ENCODE results near the gene ZPBP2.

ZPBP2 gene

GRCh38 chr17:39836117-39836516 is 31.9 kb upstream of the ZPBP2 start:
- ChIA-PET CTCF (no interaction called here), POLR2A (ENCODE audit: low non-redundant PET) (no interaction called here)
- TF ChIP-seq CTCF (conservative IDR thresholded peaks at IDR 0.05; ENCODE audit: low read depth) = no peak
- DNase-seq (ENCODE audit: low spot score) = no peak
- H3K27ac ChIP-seq = no peak overlapping the region

GRCh38 chr17:39838057-39838456 is 29.9 kb upstream of the ZPBP2 start:
- CTCF ChIA-PET = interaction anchor here (0.6 kb wide), 1 partner anchor 26 kb away, joined by 3 read pairs; the partner anchor contains the start of gene IKZF3
- H3K27ac ChIP-seq = no peak overlapping the region
- TF ChIP-seq CTCF (conservative IDR thresholded peaks at IDR 0.05; ENCODE audit: low read depth) = no peak
- POLR2A ChIA-PET (ENCODE audit: low non-redundant PET) = no interaction called here
- DNase-seq (ENCODE audit: low spot score) = no peak

DNA sequence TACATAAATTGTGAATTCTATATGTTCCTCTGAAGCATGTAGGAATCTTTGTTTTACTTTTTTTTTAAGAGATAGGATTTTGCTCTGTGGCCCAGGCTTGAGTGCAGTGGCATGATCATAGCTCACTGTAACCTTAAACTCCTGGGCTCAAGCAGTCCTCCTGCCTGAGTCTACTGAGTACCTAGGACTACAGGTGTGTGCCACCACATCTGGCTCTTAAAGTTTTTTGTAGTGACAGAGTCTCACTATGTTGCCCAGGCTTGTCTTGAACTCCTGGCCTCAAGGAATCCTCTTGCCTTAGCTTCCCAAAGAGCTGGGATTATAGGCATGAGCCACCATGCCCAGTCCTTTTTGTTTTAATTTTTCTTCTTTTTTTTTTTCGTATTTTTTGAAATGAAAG is 29.2 kb upstream of the ZPBP2 start:
- DNase-seq (ENCODE audit: low spot score) = no peak
- ChIA-PET CTCF (no interaction called here), POLR2A (ENCODE audit: low non-redundant PET) (interaction anchor here (0.7 kb wide), 1 partner anchor 207 kb away, joined by 4 read pairs; no protein-coding TSS in a partner anchor)
- TF ChIP-seq CTCF (conservative IDR thresholded peaks at IDR 0.05; ENCODE audit: low read depth) = no peak
- H3K27ac ChIP-seq = no peak overlapping the region

DNA sequence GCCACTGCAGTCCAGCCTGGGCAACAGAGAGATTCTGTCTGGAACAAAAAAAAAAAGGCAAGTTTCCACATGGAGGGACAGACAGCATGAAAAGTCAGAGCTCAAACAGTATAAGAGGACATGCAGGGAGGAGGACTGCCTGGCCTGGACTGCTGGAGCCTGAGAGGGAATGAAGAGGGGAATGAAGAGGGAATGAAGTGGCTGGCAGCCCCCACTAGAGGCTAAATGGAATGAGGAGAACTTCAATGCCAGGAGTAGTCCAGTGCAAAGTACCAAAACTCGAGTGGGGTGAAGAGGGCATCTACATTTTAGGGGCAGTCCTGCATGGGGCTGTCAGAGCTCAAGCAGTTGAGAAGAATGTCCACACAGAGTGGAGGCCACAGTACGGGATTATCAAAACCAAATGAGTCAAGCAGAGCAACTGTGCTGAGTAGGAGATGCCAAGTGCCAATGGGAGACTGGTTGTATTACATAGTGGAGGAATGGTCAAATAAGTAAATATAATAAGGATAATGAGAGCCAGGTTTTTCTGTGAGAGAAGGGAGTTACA is 26.8 kb upstream of the ZPBP2 start:
- CTCF ChIA-PET = interaction anchor here (0.5 to 0.6 kb wide), 2 partner anchors 264 to 313 kb away, joined by 4 to 5 read pairs; no protein-coding TSS in a partner anchor
- TF ChIP-seq CTCF (conservative IDR thresholded peaks at IDR 0.05; ENCODE audit: low read depth) = no peak
- H3K27ac ChIP-seq = no peak overlapping the region
- no peak for DNase-seq (ENCODE audit: low spot score)
- POLR2A ChIA-PET (ENCODE audit: low non-redundant PET) = no interaction called here

DNA sequence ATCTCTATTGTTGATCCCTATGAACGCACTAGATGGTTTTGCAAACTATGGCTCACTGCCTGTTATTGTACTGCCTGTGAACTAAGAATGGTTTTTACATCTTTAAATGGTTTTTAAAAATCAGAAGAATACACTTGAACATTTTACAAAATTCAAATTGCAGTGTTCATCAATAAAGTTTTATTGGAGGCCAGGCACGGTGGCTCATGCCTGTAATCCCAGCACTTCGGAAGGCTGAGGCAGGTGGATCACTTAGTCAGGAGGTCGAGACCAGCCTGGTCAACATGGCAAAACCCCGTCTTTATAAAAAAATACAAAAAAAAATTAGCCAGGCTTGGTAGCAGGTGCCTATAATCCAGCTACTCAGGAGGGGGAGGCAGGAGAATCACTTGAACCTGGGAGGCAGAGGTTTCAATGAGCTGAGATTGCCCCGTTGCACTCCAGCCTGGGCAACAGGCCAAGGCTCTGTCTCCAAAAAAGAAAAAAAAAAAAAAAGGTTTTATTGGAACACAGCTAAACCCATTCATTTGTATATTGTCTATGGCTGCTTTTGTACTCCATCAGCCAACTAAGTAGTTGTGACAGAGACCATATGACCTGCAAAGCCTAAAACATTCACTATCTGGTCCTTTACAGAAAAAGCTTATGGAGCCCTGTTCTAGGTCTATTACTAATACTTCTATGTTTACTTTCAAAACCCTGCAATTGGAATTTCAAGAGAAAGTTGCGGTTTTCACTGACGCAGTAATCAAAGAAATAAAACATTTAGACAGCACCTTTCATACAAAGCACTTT is 22.8 kb upstream of the ZPBP2 start:
- DNase-seq (ENCODE audit: low spot score) = no peak
- POLR2A ChIA-PET (ENCODE audit: low non-redundant PET) = no interaction called here
- CTCF ChIA-PET = no interaction called here
- TF ChIP-seq CTCF (conservative IDR thresholded peaks at IDR 0.05; ENCODE audit: low read depth) = no peak
- no peak overlapping the region for H3K27ac ChIP-seq

GRCh38 chr17:39846205-39846604 is 21.8 kb upstream of the ZPBP2 start:
- ChIA-PET CTCF (no interaction called here), POLR2A (ENCODE audit: low non-redundant PET) (no interaction called here)
- no peak for DNase-seq (ENCODE audit: low spot score)
- H3K27ac ChIP-seq = no peak overlapping the region
- no peak for TF ChIP-seq CTCF (conservative IDR thresholded peaks at IDR 0.05; ENCODE audit: low read depth)
